HG03457 (cell line): ENCODE measurements around the gene TMEM158.

Experiments used
- ATAC-seq: cut with Tn5 transposase; IDR thresholded peaks from one replicate; pipeline ENCODE4 v1.9.1; 2021; ENCODE audit warnings: moderate number of reproducible peaks; ENCODE audit not compliant: unreplicated experiment

The TMEM158 gene

DNA sequence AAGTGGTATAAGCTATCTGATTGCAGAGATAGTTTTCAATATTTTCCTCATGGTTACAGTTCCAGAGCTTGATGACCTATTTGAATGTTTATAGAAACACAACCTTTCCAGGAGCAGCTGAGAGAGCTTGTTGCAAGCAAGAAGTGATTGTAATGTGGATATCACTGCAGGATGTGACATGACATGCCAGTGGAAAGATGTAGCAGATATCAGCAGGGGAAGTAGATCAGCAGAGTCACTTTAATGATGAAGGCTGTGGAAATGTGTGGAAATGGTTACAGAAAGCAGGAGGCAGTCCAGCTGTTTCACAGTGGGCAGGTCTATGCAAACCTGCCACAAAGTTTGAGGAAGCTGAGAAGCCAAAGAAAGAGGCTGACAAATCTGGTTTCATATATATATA lies 21.0 kb downstream of the TMEM158 start:
- no peak for ATAC-seq

GRCh38 chr3:45204136-45204535 lies 22.0 kb downstream of the TMEM158 start:
- ATAC-seq, result no peak

- no peak for ATAC-seq
These were observed 26.0 kb downstream of the TMEM158 start for GRCh38 chr3:45199837-45200648.

DNA sequence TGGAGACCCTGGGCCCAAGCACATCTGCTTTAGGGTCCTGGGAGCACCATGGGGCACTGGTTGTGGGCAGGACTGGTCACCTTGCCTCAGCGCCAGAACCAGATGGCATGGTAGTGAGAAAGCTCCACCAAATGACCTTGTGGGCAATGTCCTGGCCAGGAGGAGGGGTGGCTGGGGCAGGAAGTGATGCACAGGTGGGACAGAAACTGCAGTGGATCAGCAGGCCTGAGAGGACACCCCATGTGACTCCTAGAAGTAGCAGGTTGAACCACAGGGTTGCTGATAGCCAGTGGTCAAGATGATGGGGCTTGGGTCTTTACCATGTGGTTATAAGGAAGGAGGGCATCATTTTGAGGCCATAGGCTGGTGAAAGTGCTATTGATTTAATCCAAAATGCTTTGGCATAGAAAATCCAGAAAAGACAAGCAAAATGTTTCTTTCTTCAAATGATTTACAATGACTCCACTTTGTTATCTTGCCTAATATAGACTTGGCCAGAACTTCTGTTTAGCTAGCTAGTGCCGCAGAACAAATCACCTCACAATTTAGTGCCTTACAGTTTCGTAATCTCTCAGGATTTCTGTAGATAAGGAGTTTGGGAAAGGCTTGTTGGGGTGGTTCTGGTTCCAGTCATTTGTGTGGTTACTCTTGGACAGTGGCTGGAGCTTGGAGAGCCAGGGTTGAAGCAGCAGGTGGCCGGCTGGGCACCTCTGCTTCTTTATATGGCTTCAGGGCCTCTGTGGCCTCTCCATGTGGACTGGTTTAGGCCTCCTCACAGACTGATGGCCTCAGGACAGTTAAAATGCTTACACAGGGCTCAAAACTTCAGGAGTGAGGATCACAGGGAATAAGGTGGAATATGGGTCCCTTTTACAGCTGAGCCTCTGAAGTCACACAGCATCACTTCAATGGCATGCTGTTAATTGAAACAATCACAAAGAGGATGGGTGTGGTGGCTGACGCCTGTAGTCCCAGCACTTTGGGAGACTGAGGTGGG lies 27.5 kb downstream of the TMEM158 start:
- no peak for ATAC-seq

DNA sequence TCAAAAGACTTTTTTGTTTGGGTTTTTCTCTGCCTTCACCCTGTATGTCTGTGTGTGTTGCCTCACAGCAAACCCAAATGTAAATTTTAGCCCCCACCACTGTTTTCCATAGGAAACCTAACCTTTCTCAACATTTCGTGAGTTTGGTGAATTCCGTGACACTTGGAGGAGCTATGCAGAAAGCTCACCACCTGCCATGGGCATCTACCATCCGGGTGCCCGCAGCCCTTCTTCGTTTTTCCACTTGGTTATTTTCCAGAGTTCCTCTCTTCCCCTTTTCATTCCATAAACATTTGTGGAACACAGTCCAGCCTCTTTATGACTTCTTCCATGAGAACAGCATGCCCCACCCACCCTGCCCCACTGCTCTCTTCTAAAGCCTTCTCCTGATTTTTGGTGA lies 31.3 kb downstream of the TMEM158 start:
- no peak for ATAC-seq

DNA sequence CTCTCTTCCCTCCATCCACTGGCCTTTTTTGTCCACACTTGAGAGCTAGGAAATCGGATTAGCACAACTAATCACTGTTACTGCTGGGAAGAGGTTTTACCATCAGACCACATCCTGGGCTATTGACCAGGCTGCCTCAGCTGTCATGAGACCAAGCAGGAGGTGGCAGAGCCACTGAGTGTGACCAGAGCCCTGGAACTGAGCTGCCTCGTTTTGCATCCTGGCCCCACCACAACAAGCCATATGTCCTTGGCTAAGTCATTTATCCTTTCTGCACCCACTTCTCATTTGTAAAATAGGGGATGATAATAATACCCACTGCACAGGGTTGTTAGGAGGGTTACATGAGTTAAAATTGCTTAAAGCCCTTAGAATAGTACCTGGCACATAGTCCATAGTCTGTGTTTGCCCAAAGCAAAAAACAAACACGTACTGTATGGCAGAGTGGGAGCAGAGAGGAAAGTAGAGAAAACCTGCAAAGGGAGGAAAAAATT lies 34.1 kb downstream of the TMEM158 start:
- ATAC-seq, result no peak

- ATAC-seq, result no peak
These were observed 34.7 kb downstream of the TMEM158 start for GRCh38 chr3:45191424-45191823.

DNA sequence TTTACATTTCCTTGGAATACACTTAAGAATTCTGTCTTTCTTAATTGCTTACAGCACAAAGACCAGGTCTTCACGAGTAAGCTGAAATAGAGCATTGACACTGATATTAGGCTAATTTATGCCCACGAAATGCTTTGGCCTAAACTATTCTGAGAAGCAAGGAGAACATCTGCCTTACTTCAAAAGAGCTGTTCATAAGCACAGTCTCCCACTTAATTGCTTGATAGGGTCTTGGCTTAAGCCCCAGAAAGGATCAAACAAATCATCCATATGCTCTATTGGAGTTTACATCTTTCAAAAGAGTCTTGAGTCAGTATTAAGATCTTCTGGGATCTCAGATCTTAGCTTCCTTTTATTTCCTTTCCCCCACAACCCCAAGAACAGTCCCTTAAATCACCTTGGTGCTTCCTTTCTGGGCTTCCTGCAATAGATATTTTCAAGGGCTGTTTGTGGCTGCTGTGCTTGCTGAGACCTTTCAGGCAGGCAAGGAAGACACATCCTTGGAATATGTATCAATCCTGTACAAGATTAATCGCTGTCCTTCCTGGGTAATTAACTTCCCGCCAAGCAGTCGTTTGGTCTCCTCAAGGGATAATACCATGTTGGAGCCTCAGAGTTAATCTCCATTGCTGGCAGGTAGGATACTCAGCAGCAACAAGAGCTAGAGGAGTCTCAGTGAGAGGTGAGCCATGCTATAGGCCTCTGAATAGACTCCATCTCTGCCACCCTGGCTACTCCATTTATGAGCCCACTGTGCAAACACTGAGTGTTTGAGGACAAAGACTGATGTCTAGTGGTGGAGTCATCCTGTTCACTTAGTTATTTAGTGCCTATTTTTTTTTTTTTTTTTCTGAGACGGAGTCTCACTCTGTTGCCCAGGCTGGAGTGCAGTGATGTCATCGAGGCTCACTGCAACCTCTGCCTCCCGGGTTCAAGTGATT lies 37.1 kb downstream of the TMEM158 start:
- ATAC-seq, result no peak

- ATAC-seq, result no peak
These were observed 38.4 kb downstream of the TMEM158 start for GRCh38 chr3:45187694-45188141.

- no peak for ATAC-seq
These were observed 39.2 kb downstream of the TMEM158 start for GRCh38 chr3:45186871-45187270.

DNA sequence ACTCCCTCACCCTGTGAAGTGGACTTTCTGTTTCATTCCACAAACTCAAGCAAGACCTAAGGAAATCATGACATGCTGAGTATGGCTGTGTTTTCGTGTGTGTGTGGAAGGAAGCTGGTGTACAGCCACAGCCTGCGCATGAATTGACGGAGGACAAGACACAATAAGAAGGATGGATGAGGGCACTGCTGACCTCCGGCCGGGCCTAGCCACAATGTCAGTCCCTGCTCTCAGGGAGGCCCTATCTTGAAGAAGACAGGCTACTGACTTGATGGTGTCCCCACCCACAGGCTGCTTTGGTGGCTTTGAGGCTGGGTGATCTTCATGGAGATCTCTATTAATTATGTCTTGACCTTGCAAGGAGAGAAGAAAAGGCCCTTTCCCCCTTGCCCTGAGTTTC lies 40.6 kb downstream of the TMEM158 start:
- ATAC-seq, result no peak

DNA sequence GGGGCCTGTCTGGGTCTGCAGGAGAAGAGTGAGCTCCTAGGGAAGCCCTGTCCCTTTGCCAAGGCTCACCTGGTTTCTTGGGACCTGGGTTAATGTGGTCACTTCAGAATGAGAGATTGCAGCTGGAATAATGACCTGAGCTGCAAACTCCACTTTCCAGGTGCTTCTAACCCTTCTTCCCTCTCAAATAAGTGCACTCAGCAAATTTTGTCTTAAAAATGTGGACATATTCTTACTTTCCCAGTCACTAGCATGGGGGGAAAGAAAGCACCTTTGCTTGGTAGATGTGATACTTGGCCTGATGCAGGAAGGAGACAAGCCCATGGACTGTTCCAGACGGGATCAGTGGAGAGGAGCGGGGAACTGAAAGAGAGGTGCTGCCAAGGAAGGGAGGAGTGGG lies 41.0 kb downstream of the TMEM158 start:
- no peak for ATAC-seq

- no peak for ATAC-seq
These were observed 42.2 kb downstream of the TMEM158 start for GRCh38 chr3:45183872-45184262.

GRCh38 chr3:45182915-45183871 lies 42.9 kb downstream of the TMEM158 start:
- no peak for ATAC-seq

DNA sequence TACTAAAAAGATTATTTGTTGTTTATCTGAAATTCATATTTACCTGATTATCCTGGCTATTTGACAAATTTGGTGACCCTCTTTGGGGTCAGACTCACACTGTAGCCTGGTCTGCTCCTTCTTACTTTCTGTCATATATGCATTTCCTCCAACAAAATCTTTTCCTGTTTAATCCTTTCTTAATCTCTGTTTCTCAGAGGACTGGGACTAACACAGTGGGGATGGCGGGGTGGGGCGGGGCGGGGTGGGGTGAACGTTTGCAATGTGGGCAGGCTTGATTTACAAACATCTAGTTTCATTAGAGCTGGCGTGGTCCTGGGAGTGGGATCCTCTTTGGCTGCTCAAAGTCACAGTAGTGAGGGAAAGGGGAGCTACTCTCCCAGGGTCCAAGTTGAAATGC lies 44.6 kb downstream of the TMEM158 start:
- no peak for ATAC-seq

- ATAC-seq, result no peak
These were observed 45.2 kb downstream of the TMEM158 start for GRCh38 chr3:45180899-45181298.

- ATAC-seq, result no peak
These were observed 46.0 kb downstream of the TMEM158 start for GRCh38 chr3:45180051-45180450.

DNA sequence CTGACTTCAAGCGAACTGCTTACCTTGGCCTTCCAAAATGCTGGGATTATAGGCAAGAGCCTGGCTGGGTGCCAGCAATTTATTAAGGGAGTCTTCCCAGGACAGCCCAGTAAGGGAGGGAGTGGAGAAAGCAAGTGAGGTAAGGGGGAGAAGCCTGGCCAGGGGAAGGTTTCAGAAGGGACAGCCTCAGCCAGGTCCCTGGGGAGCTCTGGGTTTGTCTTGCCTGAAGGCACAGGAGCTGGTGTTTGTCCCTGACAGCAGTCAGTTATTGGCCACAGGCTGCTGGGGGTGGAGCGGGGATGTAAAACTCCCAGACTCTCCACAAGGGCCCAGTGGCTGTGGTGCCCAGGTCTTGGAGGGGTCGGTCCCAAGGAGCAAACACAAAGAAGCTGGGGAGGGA lies 46.9 kb downstream of the TMEM158 start:
- ATAC-seq, result no peak
